ENCODE measurements around the gene KRT8. TPM values are rescaled to one million over a fixed set of nuclear protein-coding genes. Genes with fewer than 3 reads are reported as not detected.

The KRT8 gene
- total RNA-seq, 2 experiments from 2014 or later, result 0.24 to 0.40 TPM

DNA sequence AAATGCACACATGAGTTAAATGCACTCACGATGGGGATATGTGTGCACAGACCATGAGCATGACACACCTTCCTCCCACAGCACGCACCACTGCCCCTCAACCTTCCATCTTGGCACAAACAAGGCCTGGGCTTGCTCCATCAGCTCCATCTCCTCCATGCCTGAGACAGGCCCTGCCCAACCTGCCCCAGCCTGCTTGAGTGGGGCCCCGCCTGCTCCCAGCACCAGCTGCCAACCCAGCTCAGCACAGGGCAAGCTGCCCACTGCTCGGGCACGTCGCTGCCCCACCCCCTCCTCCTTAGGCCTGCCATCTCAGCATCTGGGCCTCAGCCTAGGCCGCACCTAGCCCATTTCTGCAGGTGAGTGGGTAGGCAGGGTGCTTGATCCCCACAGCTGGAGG lies 28.5 kb downstream of the KRT8 start:
- Mint-ChIP-seq H3K4me3 (no peak overlapping the region), H3K4me1 (ENCODE audit: low read depth) (peaks cover 15% of the 10 kb centered on the region), H3K9me3 (no peaks in the 10 kb centered on the region), H3K27me3 (ENCODE audit: low read depth) (no peaks in the 10 kb centered on the region), H3K36me3 (ENCODE audit: low read depth) (no peaks in the 10 kb centered on the region), H3K27ac (no peak overlapping the region)
- DNase-seq, result no peak
- intact Hi-C loops (cut with micrococcal nuclease), result no loop called here
- CTCF ChIA-PET, result interaction anchor here (0.6 to 5.0 kb wide), 4 partner anchors 9 to 288 kb away, joined by 4 to 37 read pairs (median 6); no protein-coding TSS in a partner anchor

DNA sequence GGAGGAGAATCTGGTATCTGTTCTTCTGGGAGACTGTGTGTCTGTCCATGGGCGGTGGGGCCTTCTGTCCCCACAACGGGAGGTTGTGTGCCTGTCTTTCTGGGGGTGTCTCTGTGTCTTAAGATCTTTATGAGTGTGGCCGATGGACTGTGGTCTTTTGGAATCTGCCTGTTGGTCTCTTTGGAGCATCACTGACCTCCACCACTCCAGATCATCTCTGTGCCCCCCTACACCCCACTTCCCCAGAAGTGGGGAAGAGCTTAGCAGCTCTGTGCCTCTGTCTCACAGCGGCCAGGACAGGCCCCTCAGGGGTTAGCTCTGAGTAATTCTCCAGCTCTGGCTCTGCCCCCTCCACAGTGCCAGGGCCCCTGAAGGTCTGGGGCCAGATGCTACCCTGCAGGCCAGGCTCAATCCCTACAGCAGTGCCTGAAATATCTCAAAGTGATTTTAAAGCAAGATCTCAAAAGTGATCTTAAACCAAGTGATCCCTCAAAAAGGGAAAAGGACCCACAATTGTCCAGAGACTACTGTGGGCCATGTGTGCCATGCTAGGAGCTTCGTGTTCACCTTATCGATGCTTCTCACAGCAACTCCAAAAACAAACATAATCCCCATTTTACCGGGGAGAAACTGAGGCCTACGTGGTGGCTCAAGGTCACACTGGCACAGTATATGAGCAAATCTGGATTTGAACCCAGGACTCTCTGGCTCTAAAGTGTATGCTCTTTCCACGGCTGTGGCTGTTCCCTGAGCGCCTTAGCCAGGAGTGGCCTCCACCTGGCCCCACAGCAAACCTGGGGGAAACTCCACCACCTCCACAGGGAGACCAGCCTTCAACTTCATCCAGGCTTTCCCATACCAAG lies 30.1 kb downstream of the KRT8 start:
- CTCF ChIA-PET, result interaction anchor here (0.6 to 8.2 kb wide), 10 partner anchors 7 to 547 kb away, joined by 3 to 126 read pairs (median 4); no protein-coding TSS in a partner anchor
- no peak overlapping the region for H3K27ac Mint-ChIP-seq
- peaks cover 14% of the 10 kb centered on the region for H3K4me1 Mint-ChIP-seq (ENCODE audit: low read depth)
- DNase-seq, result no peak
- H3K36me3 Mint-ChIP-seq (ENCODE audit: low read depth), result no peaks in the 10 kb centered on the region
- H3K9me3 Mint-ChIP-seq, result no peaks in the 10 kb centered on the region
- H3K27me3 Mint-ChIP-seq (ENCODE audit: low read depth), result no peaks in the 10 kb centered on the region
- intact Hi-C loops (cut with micrococcal nuclease), result loop anchor here (5.0 kb wide), 2 partner anchors 208 to 483 kb away; no protein-coding TSS in a partner anchor
- H3K4me3 Mint-ChIP-seq, result peak overlapping the region; percentile 48

DNA sequence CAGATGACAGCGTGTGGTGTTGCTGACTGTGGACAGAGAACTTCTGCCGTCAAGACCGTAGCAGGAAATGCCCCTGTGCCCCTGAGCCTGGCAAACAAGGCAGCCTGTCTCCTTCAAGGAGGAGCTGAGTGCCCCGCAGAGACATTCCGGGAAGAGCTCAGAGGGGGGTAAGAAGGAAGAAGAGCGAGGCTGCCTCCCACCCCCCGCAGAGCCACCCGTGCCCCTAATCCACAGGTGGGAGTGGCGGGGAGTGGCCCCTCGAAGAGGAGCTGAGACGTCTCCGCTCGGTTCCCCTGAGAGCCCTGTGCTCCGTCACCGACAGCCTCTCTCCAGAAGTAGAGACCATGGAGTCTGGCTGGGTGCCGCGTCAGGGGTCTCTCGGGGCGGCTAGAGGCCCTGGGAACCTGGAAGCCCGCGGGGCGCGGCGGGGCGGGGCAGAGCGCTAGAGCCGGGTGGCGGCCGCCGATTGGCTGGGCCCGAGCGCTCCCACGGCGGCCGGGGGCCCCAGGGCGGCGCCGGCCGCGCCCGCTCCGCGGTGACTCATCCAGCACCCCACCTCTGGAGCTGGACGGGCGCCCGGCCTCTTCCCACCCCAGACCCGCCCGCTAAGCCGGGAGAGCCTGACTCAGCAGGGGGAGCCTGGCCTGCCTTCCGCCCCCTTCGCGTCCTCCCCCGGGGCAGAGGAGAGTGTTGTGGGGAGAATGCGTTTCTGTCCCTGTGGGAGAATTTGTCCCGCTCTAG lies 30.9 kb downstream of the KRT8 start:
- Mint-ChIP-seq H3K27me3 (ENCODE audit: low read depth) (no peaks in the 10 kb centered on the region), H3K4me3 (peak overlapping the region; percentile 57), H3K36me3 (ENCODE audit: low read depth) (no peaks in the 10 kb centered on the region), H3K9me3 (no peaks in the 10 kb centered on the region), H3K27ac (no peak overlapping the region), H3K4me1 (ENCODE audit: low read depth) (peaks cover 14% of the 10 kb centered on the region)
- CTCF ChIA-PET, result interaction anchor here (0.8 to 8.2 kb wide), 9 partner anchors 8 to 546 kb away, joined by 3 to 126 read pairs (median 3); no protein-coding TSS in a partner anchor
- intact Hi-C loops (cut with micrococcal nuclease), result loop anchor here (5.0 kb wide), 2 partner anchors 207 to 482 kb away; no protein-coding TSS in a partner anchor
- DNase-seq, result peak; percentile 71

DNA sequence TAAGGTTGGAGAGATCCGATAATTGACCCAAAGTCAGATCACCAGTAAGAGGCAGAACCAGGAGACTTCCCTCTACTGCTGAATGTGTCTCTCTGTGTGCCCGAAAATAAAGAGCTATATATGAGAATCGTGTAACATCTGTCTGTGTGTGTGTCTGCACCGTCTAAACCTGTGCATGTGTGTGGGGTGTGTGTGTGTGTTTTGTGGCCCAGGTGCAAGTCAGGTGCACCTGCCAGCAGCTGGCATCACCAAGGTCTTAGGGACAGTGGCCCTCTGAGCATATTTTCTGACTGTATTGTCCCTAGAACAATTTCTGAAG lies 31.4 kb downstream of the KRT8 start:
- intact Hi-C loops (cut with micrococcal nuclease), result loop anchor here (5.0 kb wide), 2 partner anchors 206 to 481 kb away; no protein-coding TSS in a partner anchor
- H3K36me3 Mint-ChIP-seq (ENCODE audit: low read depth), result no peaks in the 10 kb centered on the region
- CTCF ChIA-PET, result interaction anchor here (0.7 to 8.2 kb wide), 8 partner anchors 9 to 501 kb away, joined by 3 to 126 read pairs (median 3); no protein-coding TSS in a partner anchor
- no peak for DNase-seq
- peaks cover 14% of the 10 kb centered on the region for H3K4me1 Mint-ChIP-seq (ENCODE audit: low read depth)
- H3K27ac Mint-ChIP-seq, result no peak overlapping the region
- no peaks in the 10 kb centered on the region for H3K27me3 Mint-ChIP-seq (ENCODE audit: low read depth)
- no peaks in the 10 kb centered on the region for H3K9me3 Mint-ChIP-seq
- peak overlapping the region; percentile 57 for H3K4me3 Mint-ChIP-seq

DNA sequence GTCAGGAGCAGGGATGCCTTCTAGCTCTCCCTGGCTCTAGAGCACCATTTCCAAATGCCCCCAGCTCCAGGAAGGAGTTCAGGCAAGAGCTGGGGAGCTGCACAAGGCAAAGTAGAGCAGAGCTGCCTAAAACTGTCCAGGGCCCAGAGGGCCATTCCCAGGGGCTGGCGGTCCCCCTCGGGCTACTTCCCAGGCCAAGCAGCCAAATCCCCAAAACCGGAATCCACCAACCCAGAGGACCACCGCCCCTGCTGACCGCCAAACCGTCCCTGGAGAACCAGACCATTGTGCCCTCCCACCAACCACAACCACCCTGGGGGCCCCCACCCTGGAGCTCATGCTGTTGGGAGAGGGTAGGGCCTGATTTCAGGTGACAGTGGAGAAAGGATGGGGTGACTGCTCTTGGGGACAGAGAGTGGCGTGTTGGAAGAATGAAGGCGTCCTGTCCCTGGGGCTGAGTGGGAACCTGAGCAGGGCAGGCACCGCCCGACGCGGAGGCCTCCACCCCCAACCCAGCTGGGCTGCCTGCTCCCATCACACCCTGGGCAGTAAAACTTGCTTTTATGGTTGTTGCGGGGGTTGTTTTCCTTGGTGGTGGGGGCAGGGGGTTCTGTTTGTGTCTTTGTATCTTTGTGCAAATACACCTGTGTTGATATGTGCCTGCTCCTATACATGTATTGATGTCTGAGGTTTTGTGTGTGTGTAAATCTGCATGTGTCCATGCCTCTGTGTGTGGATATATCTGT lies 32.1 kb downstream of the KRT8 start:
- Mint-ChIP-seq H3K4me3 (no peak overlapping the region), H3K9me3 (no peaks in the 10 kb centered on the region), H3K4me1 (ENCODE audit: low read depth) (peaks cover 15% of the 10 kb centered on the region), H3K36me3 (ENCODE audit: low read depth) (no peaks in the 10 kb centered on the region), H3K27ac (no peak overlapping the region), H3K27me3 (ENCODE audit: low read depth) (no peaks in the 10 kb centered on the region)
- intact Hi-C loops (cut with micrococcal nuclease), result loop anchor here (5.0 kb wide), 2 partner anchors 206 to 481 kb away; no protein-coding TSS in a partner anchor
- DNase-seq, result no peak
- CTCF ChIA-PET, result interaction anchor here (0.5 to 8.2 kb wide), 9 partner anchors 9 to 500 kb away, joined by 3 to 126 read pairs (median 3); no protein-coding TSS in a partner anchor

DNA sequence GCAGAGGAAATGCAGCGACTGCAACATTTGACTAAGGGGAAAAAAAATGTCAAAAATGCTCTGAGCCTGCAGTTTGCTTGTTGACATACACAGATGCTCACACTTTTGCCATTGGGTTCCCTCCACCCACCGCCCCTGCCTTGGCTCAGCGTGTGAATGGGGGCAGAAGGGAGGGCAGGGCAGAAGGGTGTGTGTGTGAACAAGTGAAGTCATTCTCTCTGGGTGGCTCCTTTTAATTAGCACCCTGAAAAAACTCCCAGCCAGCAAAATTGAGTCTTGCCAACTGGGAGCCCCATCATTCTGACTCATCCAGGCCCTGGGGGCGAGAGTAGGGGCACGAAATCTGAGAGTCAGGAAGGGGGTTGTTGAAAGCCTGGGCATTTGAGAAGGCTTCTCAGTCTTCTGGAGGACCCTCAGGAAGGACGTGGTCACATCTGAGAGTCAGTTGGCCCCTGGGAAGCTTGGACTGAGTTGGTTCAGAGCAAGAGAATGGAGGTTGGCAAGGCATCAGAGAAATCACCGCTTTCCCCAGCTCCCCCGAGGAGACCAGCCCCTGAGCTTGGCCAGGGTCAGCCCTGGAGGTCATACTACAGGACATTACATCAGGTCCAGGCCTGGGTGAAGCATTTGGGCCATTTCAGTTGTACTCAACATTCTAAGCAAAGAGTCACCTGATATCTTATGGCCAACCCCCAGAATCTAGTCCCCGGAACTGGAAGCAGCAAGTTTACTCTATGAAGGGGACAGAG lies 33.4 kb downstream of the KRT8 start:
- CTCF ChIA-PET, result interaction anchor here (0.7 to 8.2 kb wide), 16 partner anchors 11 to 711 kb away, joined by 3 to 126 read pairs (median 5); no protein-coding TSS in a partner anchor
- intact Hi-C loops (cut with micrococcal nuclease), result loop anchor here (2.0 to 5.0 kb wide), 3 partner anchors 204 to 499 kb away; no protein-coding TSS in a partner anchor
- no peaks in the 10 kb centered on the region for H3K9me3 Mint-ChIP-seq

DNA sequence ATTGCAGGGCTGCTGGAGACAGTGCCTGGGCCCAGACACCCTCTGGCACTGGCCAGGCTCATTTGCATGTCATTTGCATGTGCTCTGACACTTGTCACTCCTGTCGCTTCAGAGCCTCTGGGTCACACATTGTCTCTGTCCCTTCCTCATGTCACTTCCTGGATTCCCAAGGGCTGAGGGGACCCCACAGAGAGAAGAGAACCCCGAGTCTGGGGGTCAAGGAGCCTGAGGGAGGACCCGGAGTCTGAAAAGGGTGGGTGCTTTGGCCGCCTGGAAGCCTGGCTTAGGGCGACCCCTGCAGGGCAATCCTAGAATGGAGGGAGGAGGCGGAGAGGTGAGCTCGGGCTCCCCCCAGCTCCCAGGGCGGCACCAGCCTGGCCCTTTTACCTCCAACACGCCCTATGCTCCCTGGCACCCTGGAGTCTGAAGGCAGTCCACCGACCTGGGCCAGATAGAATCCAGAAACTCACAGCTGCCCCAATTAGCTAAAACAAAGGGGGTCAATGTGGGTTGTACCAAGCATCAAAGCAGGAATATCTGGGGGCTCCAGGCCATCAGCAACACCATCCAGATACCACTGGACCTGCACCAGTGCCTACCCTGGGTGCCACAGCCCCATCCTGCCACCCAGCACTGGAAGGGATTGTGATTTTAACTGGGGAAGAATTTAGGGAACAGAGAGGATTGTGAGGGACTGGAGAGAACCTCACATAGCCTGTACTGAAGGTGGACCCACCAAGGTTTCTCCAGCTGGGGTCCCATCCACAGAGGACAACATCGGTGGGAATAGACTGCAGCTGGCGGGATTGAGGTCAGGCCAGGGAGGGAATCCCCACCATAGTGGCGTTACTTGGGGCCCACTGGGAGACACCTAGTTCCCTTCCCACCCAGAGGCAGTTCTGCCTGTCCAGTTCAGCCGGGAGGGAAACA lies 34.2 kb downstream of the KRT8 start:
- H3K9me3 Mint-ChIP-seq, result no peaks in the 10 kb centered on the region
- DNase-seq, result peak; percentile 88
- H3K4me1 Mint-ChIP-seq (ENCODE audit: low read depth), result peaks cover 25% of the 10 kb centered on the region
- no peaks in the 10 kb centered on the region for H3K27me3 Mint-ChIP-seq (ENCODE audit: low read depth)
- CTCF ChIA-PET, result interaction anchor here (0.6 to 8.2 kb wide), 43 partner anchors 9 to 711 kb away, joined by 3 to 126 read pairs (median 4); no protein-coding TSS in a partner anchor
- H3K4me3 Mint-ChIP-seq, result no peak overlapping the region
- intact Hi-C loops (cut with micrococcal nuclease), result loop anchor here (1.0 to 5.0 kb wide), 4 partner anchors 203 to 498 kb away; no protein-coding TSS in a partner anchor
- no peaks in the 10 kb centered on the region for H3K36me3 Mint-ChIP-seq (ENCODE audit: low read depth)
- no peak overlapping the region for H3K27ac Mint-ChIP-seq

More for the DNA sequence above, 33.4 kb downstream of the KRT8 start:
- no peak overlapping the region for H3K27ac Mint-ChIP-seq
- no peak overlapping the region for H3K4me3 Mint-ChIP-seq
- H3K4me1 Mint-ChIP-seq (ENCODE audit: low read depth), result peaks cover 25% of the 10 kb centered on the region
- DNase-seq, result no peak
- no peaks in the 10 kb centered on the region for H3K27me3 Mint-ChIP-seq (ENCODE audit: low read depth)
- no peaks in the 10 kb centered on the region for H3K36me3 Mint-ChIP-seq (ENCODE audit: low read depth)

DNA sequence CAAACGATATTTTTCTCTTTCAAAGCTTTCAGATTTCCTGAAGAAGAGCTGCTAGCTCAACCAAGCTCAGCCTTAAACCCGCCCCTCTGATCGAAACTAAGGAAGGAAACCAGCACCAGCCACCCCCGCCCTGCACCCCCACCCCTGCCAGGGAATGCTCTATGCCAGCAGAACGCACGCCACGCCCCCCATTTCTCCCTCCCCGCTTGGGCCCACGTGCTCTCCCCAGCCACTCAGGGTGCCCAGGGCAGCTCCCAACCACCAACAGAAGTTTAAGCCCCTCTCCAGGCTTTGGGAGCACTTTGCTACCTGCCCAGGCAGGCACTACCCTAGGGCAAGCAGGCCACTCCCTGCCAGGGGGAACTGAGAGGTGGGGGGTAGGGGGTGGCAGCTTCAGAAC lies 37.2 kb downstream of the KRT8 start:
- CTCF ChIA-PET, result interaction anchor here (0.6 to 8.2 kb wide), 6 partner anchors 14 to 588 kb away, joined by 3 to 116 read pairs (median 3); no protein-coding TSS in a partner anchor
- Mint-ChIP-seq H3K27me3 (ENCODE audit: low read depth) (no peaks in the 10 kb centered on the region), H3K4me1 (ENCODE audit: low read depth) (peaks cover 17% of the 10 kb centered on the region), H3K9me3 (no peaks in the 10 kb centered on the region), H3K36me3 (ENCODE audit: low read depth) (no peaks in the 10 kb centered on the region), H3K4me3 (no peak overlapping the region), H3K27ac (no peak overlapping the region)
- DNase-seq, result peak; percentile 35
- intact Hi-C loops (cut with micrococcal nuclease), result no loop called here

DNA sequence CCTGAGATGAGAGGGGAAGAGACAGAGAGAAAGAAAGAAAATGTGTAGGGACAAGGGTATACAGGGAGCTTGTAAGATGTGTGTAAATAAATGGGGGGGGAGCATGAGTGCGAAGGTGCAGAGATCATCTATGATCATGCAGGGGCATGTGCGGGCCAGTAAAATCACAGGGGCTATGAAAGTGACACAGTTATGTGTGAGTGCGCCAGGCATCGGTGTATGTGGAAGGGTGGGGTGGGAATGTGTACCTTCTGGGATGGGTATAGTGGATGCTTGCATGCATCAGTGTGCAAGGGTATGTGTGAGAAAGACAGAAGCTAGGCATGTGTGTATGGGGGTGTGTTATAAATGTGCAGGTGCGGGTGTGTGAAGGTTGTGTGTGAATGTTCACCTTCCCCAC lies 37.7 kb downstream of the KRT8 start:
- Mint-ChIP-seq H3K4me3 (no peak overlapping the region), H3K27me3 (ENCODE audit: low read depth) (no peaks in the 10 kb centered on the region), H3K9me3 (no peaks in the 10 kb centered on the region), H3K4me1 (ENCODE audit: low read depth) (peaks cover 17% of the 10 kb centered on the region), H3K36me3 (ENCODE audit: low read depth) (no peaks in the 10 kb centered on the region), H3K27ac (no peak overlapping the region)
- no peak for DNase-seq
- CTCF ChIA-PET, result interaction anchor here (0.6 to 8.2 kb wide), 8 partner anchors 13 to 588 kb away, joined by 3 to 116 read pairs (median 3); no protein-coding TSS in a partner anchor
- intact Hi-C loops (cut with micrococcal nuclease), result no loop called here
